NCI-H748 (cell line): ENCODE results near the gene SNRNP70.
A peak's percentile ranks its signal among the peaks of the same experiment; 100 is the strongest.

Source experiments
- DNase-seq: peaks from one replicate; lab custom pipeline; 2025; ENCODE audit not compliant: unreplicated experiment; lab: John Stamatoyannopoulos, UW

The SNRNP70 gene

DNA sequence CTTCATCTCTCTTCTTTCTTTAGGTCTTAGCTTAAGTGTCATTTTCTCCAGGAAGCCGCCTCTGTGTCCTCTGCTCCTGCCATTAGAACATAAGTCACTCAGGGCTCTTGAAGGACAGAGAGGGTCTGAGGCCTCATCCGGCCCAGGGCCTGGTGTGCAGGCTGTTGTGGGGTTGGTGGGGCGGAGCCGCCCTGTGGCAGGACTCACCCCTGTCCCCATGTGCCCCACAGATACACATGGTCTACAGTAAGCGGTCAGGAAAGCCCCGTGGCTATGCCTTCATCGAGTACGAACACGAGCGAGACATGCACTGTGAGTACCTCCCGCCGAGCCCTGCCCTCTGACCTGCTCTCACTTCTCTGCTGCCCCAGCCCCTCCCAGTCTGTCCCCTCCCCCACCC is 15.9 kb downstream of the SNRNP70 start:
- DNase-seq, result no peak

DNA sequence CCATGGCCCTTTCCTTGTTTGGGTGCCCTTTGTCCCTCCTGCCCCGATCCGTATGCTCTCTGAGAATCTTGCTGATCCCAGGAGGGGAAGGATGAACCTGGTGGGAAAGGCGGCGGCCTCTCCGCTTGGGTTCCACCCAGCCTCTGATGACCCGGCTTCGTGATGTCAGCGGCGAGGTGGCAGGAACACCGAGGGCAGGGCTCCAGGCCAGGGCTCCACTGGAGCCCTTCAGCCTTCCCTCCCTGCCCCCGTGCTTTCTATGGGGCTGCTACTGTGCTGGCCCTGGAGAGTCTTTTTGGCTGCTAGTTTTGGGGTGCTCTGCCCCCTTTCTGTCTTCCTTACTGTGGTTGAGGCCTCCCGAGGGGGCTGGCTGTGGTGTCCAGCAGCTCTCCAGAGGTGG is 17.1 kb downstream of the SNRNP70 start:
- no peak for DNase-seq

DNA sequence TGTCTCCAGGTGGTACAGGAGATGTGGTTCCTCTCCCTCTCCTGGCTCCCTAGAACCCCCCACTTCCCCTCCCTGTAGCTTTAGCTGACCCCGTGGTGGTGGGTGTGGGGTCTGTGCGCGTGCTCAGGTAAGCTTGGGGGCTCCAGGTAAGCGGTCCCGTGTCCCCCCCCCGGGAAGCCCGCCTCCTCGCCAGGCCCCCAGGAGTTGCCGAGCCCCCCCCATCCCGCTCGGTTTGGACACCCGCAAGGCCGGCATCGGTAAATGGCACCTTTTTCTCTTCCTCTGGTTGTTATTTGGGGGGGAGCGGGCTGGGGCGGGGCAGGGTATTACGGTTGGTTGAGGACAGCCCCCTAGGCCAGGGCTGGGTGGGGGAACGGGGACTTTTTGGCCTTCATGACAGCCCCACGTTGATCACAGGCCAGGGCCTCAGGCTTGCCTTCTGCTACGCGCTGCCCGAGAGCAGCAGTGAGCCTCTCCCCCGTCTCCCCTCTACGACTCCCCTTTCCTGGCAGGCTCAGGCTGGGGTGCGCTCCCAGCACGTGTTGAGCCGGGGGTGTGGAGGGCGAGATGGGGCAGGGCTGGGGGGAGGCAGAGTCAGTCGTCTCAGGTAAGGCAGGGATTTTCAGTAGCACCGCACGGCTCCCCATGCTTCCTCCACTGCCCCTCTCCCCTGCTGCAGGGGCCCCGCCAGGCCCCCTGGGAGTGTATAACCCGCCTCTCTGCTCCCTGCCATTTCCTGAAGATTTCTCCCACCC is 18.3 kb downstream of the SNRNP70 start:
- DNase-seq, result no peak

DNA sequence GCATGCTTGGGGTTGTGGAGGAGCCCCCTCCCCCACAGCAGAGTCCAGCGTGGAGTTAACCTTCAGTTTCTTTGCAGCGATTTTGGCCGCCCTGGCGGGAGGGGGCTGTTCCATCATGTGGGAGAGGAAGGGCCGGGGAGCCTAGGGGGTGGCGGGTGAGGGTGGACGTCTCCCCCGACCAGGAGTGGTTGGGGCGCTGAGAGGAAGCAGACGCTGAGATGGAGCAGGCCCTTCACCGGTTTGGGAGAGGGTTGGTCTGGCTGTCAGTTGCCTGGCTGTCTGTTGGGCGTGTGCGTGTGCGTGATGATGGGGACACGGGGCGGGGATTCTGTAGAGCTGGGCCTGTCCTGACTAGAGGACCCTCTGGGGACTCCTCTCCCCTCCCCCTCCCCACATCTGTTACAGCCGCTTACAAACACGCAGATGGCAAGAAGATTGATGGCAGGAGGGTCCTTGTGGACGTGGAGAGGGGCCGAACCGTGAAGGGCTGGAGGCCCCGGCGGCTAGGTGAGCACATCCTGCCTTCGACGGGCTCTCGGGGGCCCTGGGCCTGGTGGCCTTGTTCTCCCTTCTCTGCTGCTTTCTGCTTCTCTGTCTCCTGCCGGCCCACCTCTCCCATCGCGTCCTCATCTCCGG is 19.1 kb downstream of the SNRNP70 start:
- no peak for DNase-seq

DNA sequence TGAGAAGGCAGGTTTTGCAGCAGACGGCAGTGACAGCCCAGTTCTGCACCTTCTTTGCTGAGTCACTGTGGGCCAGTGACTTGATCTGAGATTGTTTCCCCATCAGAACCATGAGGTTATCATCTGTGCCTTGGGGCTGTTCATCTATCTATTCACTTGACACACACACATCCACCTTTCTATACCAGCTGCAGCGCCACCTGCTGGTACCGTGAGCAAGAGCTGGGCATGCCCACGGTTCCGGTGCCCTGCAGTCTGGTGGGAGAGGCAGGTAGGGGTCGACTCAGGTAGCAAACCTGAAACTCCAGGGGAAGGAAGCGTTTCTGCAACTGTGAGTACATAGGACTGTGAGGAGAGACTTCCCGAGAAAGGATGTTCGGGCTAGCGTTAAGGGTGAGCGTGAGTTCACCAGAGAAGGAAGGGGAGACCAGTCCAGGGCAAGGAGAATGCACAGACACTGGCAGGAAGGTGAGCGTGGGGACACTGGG is 21.4 kb downstream of the SNRNP70 start:
- peak; percentile 66 for DNase-seq

DNA sequence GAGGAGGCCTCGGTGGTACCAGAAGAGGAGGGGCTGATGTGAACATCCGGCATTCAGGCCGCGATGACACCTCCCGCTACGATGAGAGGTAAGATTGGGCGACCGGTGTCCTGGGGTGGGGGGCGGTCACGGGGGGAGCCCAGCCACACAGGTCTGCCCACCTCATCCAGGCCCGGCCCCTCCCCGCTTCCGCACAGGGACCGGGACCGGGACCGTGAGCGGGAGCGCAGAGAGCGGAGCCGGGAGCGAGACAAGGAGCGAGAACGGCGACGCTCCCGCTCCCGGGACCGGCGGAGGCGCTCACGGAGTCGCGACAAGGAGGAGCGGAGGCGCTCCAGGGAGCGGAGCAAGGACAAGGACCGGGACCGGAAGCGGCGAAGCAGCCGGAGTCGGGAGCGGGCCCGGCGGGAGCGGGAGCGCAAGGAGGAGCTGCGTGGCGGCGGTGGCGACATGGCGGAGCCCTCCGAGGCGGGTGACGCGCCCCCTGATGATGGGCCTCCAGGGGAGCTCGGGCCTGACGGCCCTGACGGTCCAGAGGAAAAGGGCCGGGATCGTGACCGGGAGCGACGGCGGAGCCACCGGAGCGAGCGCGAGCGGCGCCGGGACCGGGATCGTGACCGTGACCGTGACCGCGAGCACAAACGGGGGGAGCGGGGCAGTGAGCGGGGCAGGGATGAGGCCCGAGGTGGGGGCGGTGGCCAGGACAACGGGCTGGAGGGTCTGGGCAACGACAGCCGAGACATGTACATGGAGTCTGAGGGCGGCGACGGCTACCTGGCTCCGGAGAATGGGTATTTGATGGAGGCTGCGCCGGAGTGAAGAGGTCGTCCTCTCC is 22.6 kb downstream of the SNRNP70 start:
- DNase-seq, result no peak

DNA sequence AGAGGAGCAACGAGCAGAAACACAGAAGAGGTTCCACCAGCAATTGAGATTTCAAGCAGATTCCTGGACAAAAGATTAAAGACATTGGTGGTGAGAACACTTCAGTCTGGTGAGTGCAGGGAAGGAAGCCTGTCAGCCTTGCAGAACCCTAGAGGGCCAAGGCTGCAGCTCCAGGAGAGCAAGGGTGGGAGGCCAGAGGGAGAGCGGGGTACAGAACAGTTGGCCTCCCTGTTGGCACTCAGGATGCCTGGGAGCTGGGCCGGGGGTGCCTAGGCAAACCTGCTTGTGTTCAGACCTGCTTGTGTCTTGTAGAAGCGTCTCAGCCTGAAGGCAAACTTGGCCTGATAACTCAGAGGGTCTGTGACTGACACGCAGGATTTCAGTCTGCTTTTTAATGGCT is 23.8 kb downstream of the SNRNP70 start:
- DNase-seq, result no peak

DNA sequence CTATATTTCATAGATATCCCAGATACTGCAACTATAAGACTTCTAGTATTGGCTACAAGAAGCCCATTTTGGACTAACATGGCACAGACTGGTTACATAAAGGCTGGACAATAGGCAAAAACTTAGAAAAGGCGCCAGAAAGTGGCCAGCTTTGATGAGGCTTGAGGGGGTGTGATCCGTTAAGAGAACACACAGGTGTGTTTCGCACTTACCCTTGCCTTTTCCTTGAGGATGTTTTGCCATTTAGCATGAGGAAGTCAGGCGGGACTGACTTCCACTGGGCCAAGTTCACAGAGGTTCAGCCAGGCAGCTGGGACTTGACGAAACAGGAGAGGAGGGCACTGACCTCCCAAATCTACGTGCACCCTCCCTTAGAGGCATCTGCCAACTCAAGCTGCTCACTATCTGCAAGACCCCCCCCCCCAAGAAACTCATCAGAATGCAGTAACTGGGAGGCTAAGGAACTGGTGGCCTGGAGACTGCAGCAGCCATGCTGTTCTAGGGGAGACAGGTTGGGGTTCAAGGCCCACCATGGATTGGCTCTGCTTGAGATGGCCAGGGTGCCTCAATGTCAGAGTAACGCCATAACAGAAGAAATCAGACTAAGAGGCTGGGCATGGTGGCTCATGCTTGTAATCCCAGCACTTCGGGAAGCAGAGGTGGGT is 24.4 kb downstream of the SNRNP70 start:
- no peak for DNase-seq

DNA sequence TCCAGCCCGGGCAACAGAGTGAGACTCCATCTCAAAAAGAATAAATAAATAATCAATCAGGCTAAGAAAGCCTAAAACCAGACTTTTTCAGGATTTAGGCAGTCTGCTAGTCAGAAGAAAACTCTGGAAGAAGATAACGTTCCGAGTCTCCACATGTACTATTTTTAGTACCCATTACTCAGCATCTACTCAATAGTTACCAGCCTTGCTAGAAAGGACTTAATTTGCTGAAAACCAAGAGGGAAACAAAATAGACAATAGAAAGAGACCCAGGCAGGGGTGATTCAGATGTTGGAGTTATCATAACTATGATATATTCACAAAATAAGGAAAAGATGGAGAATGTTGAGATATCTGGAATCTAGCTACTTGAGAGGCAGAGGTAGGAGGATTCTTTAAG is 25.3 kb downstream of the SNRNP70 start:
- DNase-seq, result no peak

DNA sequence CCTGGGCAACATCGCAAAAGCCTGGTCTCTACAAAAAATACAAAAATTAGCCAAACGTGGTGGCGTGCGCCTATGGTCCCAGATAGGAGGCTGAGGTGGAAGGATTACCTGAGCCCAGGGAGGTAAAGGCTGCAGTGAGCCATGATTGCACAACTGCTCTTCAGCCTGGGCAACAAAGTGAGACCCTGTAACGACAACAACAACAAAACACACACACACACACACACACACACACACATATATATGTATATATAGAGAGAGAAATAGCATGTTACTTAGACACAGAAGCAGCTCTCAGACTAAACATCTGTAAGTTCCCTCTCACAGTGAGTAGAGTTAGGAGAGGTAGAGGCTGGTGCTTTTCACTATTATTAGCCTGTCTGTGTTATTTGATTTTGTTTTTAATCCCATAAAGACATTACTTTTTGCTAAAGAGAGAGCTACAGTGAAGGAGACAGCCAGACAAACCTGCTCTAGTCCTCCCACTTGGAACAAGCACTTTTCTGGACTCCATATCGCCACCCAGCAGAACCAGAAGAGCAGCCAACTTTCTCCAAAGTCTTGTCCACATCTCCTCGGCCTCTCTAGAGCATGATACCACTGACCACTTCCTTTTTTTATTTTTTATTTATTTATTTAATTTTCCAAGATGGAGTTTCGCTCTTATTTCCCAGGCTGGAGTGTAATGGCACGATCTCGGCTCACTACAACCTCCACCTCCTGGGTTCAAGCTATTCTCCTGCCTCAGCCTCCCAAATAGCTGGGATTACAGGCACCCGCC is 26.2 kb downstream of the SNRNP70 start:
- no peak for DNase-seq

DNA sequence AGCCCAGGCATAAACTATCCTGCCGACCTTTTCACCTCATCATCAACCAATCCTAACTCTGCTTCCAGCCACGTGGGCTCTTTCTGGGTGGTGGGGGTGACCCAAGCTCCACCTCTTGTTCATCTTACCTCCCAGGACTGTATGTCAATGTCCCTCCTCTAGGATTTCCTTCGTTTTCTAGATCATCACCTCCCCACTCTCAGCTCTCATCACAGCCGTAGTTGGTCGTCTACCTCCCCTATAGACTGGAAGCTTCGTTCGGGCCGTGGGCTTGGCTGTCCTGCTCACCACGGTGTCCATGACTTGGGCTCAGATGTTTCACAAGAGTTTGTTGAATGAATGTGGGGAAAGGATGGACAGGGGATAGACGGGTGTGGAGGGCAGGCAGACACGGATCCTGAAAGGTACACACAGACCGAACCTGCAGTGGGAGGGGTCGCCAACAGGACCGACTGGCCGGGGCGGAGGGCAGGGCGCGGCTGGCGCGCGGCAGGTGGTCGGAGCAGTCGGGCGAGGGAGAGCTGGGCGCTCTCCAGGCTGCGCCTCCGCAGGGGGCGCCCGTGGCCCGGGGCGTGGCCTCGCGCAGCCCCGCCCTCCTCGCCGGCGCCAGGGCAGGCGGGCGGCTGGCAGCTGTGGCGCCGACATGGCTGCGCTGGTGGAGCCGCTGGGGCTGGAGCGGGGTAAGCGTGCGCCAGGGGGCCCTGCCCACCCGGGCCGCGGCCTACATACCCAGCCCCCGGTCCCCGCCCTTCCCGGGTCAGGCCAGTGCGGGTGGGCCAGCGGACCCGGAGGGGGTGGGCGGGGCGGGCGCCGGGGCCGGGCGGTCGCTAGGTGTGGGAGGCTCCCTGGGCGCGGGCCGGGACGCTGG is 28.7 kb downstream of the SNRNP70 start, which contains the start of gene LIN7B:
Gene LIN7B, plus strand, starts transcription at position 609 of the 868 bp plus-strand sequence. Its CDS starts 35 bp downstream, at position 644.
- peak; percentile 72 for DNase-seq

DNA sequence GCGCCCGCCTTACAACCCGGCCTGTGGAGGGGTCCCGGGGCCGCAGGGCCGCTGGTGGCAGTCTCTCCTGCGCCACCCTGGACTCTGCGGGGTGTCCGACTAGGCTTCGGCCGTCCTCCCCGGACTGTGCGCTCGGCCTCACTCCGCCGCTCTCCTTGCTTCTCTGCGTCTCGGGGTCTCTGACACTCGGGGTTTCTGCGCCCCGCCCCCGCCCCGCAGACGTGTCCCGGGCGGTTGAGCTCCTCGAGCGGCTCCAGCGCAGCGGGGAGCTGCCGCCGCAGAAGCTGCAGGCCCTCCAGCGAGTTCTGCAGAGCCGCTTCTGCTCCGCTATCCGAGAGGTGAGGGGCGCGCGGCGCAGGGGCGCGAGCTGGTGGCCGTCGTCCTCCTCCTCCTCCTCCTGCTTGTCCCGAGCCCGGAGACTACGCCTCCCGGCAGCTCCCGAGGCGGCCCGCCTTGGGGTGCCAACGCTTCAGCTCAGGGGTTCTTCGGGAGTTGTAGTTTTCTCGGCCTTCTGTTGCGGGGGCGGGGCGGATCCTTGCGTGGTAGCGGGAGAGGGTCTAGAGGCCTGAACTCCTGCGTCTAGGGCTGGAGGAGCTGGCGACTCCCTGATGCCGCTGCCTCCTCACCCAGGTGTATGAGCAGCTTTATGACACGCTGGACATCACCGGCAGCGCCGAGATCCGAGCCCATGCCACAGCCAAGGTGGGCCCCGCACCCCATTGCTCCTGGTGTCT is 29.5 kb downstream of the SNRNP70 start:
- DNase-seq, result peak; percentile 71

DNA sequence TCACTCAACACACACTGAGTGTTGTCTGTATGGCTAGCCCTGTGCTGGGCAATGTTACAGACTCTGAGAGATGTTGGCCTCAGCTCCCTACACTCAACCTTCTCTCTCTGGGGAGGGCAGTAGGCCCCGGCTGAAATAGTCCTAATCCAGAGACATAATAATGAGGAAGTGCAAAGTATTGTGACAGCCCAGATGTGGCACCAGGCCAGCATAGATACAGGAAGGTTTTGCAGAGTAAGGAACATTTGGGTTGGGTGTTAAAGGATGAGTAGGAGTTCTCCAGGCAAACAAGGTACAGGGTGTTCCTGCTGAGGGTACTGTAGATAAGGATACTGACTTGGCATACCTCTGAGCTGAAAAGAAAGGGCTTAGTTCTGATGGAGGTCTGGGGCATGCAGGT is 31.3 kb downstream of the SNRNP70 start:
- no peak for DNase-seq

DNA sequence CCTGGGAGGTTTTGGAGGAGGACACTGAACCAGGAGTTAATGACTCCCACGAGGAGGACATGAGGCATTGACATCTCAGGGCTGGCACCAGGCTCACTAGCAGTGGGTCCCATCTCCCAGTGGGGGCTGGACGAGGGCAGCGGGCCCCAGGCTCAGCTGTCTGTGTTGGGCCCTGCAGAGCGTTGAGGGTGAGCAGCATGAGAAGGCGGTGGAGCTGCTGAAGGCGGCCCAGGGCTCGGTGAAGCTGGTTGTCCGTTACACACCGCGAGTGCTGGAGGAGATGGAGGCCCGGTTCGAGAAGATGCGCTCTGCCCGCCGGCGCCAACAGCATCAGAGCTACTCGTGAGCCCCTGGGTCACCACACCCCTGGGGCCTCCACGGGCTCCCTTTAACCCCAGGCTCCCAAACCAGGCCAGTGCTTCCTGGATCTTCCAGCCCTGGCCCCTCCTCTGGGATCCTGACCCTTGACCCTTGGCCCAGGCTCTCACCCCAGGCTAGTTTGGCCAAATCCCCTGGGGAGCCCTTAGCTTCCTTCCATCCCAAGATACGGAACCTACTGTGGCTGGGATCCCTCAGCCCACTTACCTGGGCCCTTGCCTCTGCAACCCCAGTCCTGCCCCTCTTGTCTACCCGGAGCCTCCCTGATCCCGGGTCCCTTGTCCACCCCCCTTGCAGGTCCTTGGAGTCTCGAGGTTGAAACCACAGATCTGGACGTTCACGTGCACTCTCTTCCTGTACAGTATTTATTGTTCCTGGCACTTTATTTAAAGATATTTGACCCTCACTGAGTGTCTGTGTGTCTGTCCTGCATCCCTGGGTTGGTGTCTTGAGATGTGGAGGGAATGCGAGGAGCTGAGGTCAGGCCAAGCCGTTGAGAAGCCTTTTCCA is 32.7 kb downstream of the SNRNP70 start:
- DNase-seq, result no peak

DNA sequence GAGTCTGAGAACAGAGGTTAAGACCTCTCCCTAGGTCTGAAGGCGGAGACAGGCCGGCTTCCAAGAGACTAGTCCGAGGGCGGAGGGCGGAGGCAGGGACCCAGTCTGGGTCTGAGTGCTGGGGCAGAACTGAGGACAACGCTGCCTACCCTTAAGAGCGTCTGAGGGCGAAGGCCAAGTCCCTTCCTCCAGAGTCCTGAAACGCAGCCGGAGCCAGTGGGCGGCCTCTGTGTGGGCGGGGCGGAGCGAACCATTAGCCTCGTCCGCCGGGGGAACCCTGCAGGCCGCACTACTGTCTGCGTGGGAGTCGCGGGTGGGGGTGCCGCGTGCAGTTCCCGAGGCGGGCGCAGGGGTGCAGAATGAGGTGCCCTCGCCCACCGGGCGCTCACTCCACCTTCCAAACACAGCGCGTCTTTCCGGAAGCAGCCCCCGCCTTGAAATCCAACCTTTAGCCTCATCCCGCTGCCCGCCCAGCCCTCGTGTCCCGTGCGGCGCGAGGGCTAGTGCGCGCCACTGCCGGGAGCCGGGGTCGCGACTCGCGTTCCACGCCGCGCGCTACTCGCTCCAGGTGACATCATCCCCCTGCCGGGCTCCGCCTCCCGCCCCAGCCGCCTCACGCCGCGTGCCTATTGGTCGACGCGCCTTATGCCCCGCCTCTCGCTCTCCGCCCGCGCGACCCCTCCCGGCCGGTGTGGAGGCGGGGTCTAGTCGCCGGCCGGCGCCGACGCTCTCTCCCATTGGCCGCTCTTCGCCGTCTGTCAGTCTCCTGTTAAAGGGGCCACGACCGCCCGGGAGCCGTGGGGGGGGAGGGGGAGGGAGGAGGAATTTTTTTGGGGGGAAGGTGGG is 33.5 kb downstream of the SNRNP70 start, which contains the start of gene C19orf73:
Gene C19orf73, minus strand, starts transcription at position 579 of the 846 bp plus-strand sequence. Its CDS starts 121 bp downstream, at position 458.
- DNase-seq, result peak; percentile 95
